Erythroblast (primary cell): ENCODE data around the gene CTXN1.
"Not testable (repeated sequence)": the region's sequence is repeated elsewhere in the genome, so short reads cannot be mapped to it uniquely, and the experiment has no call there.

Experiments used
- DNase-seq, 2 experiments: peaks; one replicate each; lab custom pipeline; 2025; lab: John Stamatoyannopoulos, UW
- GATA1 ChIP-seq: IDR thresholded peaks from 2 replicates; pipeline ENCODE4 v1.6.1; 2011; ENCODE audit warnings: low read depth, mild to moderate bottlenecking, control low read depth, low read length, moderate library complexity
- POLR2A ChIP-seq: IDR thresholded peaks from 2 replicates; pipeline ENCODE4 v1.6.1; 2011; ENCODE audit warnings: mild to moderate bottlenecking, low read length

Gene CTXN1

DNA sequence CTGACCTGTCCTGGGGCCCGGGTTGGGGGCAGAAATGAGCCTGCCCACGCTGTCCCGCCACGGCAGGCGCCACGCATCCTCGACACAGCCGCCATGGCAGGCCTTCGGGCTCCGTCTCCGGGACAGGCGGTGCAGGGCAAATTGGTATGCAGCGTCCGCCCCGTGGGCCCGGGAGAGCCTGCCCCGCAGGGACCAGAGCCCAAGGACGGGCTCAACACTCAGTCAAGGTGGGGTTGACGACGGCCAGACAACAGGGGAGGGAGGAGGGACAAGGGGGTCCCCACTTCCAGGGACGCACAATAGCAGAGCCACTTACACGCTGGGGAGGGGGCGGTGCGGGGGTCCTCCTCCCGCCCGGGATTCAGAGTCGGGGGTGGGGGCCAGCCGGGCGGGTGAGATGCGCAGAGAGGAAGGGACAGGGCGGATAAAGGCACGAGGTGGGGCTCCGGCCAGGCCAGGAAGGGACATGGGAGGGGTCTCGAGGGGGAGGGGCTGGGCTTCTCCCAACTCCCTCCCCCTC, 1.2 kb downstream of the CTXN1 start:
- TF ChIP-seq POLR2A (no peak), GATA1 (no peak)
- DNase-seq: no peak

GRCh38 chr19:7924241-7924640, 1.7 kb downstream of the CTXN1 start:
- TF ChIP-seq POLR2A (no peak), GATA1 (no peak)
- DNase-seq: no peak

DNA sequence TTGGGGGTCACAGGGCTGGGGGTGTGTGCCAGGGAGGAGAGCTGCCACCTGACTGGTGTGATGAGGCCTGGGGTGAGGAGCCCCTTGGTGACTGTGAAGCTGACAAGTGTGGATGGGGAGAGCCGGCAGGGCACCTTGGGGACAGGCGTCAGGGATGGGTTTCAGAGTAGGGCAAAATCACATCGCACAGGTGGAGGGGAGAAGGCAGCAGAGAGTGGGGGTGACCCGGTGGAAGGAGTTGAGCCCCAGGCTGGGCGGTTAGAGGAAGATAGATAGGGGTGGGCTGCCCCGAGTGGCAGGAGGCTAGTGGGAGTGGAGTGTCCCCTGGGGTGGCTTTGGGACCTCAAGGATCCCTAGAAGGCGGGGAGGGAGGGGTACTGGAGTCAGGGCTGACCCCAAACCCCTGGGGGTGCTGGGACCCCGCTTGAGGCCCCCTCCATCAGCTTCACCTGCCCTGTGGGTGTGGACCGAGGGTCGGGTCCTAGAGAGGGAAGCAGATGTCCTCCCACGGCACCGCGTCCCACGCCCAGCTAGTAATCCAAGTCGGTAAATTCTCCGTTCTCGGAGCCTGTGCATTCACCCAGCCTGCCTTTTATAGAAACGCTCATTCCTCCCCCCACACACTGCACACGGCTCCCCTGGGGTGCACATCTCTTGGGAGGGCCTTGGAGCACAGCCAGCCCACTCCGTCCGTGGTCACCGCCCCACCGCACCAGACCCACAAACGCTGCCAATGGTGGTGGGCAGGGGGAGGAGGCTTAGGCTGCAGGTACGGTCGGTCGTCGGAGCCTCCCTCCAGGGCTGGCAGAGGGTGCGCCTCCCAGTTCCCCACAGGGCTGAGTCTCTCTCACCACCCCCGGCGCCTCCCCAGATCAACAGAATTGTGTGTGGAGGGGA, 2.4 kb downstream of the CTXN1 start:
- TF ChIP-seq GATA1: no peak
- TF ChIP-seq POLR2A: no peak
- no peak for DNase-seq

GRCh38 chr19:7922836-7923195, 3.1 kb downstream of the CTXN1 start:
- TF ChIP-seq POLR2A (no peak), GATA1 (no peak)
- DNase-seq: no peak

- TF ChIP-seq POLR2A (no peak), GATA1 (no peak)
- DNase-seq: no peak
These were observed 3.7 kb downstream of the CTXN1 start for GRCh38 chr19:7921967-7922835.

DNA sequence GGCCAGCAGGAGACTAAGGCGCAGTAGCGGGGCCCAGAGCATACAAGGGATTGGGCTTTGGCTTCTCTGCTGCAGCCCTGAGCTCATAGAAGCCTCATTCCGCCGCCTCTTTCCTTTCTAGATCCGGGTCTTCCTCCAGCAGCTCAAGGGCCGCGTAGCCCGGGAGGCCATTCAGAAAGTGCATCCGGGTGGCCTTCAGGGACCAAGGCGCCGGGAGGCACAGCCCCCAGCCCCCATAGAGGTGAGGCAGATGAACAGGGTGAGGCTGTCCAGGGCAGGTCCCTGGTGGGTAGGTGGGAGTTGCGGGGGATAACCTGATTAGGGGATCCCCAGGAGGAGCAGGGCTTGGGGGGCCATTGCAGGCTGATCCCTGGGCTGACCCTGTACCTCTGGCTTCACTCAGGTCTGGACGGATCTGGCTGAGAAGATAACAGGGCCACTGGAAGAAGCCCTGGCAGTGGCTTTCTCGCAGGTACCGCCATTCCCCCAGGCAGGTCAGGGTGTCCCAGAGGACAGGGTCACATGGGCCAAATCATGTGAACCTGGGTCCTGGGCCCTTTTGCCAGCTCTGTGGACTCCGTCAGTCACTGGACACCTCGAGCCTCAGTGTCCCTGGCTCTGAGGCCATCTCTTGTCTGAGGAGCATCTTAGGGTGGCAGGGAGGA, 4.5 kb downstream of the CTXN1 start:
- no peak for TF ChIP-seq GATA1
- no peak for TF ChIP-seq POLR2A
- no peak for DNase-seq

DNA sequence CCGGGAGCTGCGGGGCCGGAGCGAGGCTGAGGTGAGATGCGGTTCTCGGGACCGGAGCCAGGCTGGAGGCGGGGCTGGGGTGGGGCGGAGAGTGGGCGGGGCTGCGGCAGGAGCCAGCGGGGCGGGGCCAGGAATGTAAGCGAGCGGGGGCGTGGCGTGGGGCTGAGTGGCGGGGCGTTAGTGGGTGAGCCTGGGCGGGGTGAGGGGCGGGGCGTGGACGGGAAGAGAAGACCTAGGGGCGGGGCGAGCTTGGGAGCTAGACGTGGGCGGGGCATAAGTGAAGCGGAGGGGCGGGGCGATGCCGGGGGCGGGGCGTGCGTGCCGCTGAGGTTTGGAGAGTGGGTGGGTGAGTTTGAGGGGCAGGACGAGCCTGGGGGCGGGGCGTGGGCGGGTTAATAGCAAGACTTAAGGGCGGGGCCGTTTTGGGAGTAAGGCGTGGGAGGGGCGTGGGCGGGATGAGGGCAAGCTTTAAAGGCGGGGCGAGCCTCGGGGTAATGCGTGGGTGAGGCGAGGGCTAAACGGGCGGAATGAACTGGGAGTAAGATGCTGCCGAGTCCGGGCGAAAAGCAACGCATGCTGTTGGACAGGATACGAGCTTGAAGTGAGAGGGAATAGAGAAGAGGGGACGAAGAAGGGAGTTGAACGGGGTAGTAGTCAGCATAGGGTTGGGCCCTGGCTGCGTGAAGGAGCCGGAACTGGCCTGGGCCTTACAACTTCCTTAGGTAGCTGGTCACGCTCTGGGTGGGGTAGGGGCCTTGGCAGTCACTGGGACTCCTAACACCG, 5.2 kb downstream of the CTXN1 start:
- peak; percentile 98 to 100 for DNase-seq
- TF ChIP-seq POLR2A (no peak), GATA1 (no peak)

DNA sequence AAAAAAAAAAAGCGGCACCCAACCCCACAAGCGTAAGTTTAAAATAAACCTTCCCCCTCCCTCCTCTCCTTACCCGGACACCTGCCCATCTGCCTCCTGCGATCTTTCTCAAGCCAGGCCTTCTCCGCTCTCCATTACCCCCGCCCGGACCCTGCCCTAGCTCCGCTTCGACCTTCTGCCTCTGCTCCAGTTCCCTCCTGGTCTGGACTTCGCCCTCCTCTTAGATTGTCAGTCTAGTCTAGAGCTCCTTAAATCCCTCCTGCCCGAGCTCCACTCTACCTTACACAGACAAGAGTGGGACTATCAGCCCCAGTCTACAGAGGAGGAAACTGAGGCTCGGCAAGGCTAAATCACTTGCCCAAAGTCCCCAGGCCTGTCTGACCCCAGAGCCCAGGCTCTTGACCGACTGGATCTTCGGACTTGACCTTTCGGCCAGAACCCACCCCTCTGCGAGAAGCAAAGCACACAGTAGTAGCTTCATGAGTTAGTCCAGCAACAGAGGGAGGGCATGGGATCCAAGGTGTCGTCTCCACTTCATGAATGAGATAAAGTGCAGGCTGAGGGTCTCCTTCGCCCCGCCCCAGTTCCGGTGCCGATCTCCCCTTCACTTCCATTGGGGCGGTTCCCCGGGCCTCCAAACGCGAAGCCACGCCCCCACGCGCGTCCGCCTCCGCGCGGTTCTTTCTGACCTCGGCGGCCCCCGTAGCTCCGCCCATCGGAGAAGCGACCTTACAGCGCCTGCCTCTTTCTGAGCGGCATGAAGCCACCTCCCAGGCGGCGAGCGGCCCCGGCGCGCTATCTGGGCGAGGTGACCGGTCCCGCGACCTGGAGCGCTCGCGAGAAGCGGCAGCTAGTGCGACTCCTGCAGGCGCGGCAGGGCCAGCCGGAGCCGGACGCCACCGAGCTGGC, 6.1 kb downstream of the CTXN1 start, which contains the start of gene SNAPC2:
Gene SNAPC2, plus strand, starts transcription at position 729 of the 909 bp plus-strand sequence. Its CDS starts 29 bp downstream, at position 758.
- DNase-seq: peak; percentile 98 to 99
- no peak for TF ChIP-seq GATA1
- TF ChIP-seq POLR2A: no peak

- TF ChIP-seq POLR2A (no peak), GATA1 (no peak)
These were observed 7.1 kb downstream of the CTXN1 start for GRCh38 chr19:7918615-7919421.

DNA sequence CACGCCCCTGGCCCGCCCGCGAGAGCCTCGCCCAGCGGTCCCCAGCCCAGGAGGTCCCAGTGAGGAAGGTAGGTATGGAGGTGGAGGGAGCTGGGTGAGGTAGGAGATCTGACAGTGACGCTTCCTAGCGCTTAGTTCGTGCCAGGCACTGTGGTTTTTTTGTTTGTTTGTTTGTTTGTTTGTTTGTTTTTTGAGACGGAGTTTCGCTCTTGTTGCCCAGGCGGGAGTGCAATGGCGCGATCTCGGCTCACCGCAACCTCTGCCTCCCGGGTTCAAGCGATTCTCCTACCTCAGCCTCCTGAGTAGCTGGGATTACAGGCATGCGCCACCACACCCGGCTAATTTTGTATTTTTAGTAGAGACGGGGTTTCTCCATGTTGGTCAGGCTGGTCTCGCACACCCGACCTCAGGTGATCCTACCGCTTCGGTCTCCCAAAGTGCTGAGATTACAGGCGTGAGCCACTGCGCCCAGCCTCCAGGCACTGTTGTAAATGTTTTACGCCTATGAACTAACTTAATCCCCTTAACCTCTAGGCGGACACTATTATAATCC, 7.8 kb downstream of the CTXN1 start:
- not testable (repeated sequence) for DNase-seq

More at GRCh38 chr19:7918615-7919421, 7.1 kb downstream of the CTXN1 start:
- no peak for DNase-seq
